ENCODE results near the gene CMSS1. TPM values are rescaled to one million over a fixed set of nuclear protein-coding genes. Genes with fewer than 3 reads are reported as not detected.
A peak's percentile ranks its signal among the peaks of the same experiment; 100 is the strongest.

The CMSS1 gene
- total and polyA plus RNA-seq, 2 of the 13 experiments (the other 11 are each of a cell fraction or from before 2014, with no cell fraction given) = 6.4 to 48.7 TPM

- TF ChIP-seq, protein P1, sequence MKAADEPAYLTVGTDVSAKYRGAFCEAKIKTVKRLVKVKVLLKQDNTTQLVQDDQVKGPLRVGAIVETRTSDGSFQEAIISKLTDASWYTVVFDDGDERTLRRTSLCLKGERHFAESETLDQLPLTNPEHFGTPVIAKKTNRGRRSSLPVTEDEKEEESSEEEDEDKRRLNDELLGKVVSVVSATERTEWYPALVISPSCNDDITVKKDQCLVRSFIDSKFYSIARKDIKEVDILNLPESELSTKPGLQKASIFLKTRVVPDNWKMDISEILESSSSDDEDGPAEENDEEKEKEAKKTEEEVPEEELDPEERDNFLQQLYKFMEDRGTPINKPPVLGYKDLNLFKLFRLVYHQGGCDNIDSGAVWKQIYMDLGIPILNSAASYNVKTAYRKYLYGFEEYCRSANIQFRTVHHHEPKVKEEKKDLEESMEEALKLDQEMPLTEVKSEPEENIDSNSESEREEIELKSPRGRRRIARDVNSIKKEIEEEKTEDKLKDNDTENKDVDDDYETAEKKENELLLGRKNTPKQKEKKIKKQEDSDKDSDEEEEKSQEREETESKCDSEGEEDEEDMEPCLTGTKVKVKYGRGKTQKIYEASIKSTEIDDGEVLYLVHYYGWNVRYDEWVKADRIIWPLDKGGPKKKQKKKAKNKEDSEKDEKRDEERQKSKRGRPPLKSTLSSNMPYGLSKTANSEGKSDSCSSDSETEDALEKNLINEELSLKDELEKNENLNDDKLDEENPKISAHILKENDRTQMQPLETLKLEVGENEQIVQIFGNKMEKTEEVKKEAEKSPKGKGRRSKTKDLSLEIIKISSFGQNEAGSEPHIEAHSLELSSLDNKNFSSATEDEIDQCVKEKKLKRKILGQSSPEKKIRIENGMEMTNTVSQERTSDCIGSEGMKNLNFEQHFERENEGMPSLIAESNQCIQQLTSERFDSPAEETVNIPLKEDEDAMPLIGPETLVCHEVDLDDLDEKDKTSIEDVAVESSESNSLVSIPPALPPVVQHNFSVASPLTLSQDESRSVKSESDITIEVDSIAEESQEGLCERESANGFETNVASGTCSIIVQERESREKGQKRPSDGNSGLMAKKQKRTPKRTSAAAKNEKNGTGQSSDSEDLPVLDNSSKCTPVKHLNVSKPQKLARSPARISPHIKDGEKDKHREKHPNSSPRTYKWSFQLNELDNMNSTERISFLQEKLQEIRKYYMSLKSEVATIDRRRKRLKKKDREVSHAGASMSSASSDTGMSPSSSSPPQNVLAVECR (CRISPR knock-in tag; IDR thresholded peaks at IDR 0.05; ENCODE audit: borderline replicate concordance) = peak; percentile 66; the same call in 1 of the 2 replicates
- TF ChIP-seq LCORL (IDR thresholded peaks at IDR 0.05) (no peak), LCORL (CRISPR knock-in tag; IDR thresholded peaks at IDR 0.05) (peak; percentile 62; the same call in 1 of the 2 replicates), CREM (IDR thresholded peaks at IDR 0.05) (peak; percentile 81), CREM (CRISPR knock-in tag; IDR thresholded peaks at IDR 0.05) (no peak), DPF2 (CRISPR knock-in tag; IDR thresholded peaks at IDR 0.05; ENCODE audit: borderline replicate concordance, low read depth) (peak; percentile 85), THRA (CRISPR knock-in tag; IDR thresholded peaks at IDR 0.05; ENCODE audit: borderline replicate concordance) (peak; percentile 48; the same call in 1 of the 2 replicates), RBAK (CRISPR knock-in tag; IDR thresholded peaks at IDR 0.05) (no peak), BCL3 (CRISPR knock-in tag; IDR thresholded peaks at IDR 0.05) (0 out of 2 replicates have a peak, but pooled peaks have one; percentile 25), ZSCAN12 (CRISPR knock-in tag; IDR thresholded peaks at IDR 0.05) (peak; percentile 69; the same call in 1 of the 2 replicates), ZNF709 (CRISPR knock-in tag; IDR thresholded peaks at IDR 0.05) (peak; percentile 63; the same call in 1 of the 2 replicates), ZNF720 (CRISPR knock-in tag; IDR thresholded peaks at IDR 0.05) (no peak), ETV6 (CRISPR knock-in tag; conservative IDR thresholded peaks at IDR 0.05) (no peak), MXI1 (IDR thresholded peaks at IDR 0.05; ENCODE audit: borderline replicate concordance, low read depth, low read length) (peak; percentile 54; the same call in 1 of the 3 replicates), HMG20B (CRISPR knock-in tag; conservative IDR thresholded peaks at IDR 0.05) (peak; percentile 80; the same call in 1 of the 2 replicates), ZNF577 (CRISPR knock-in tag; IDR thresholded peaks at IDR 0.05; ENCODE audit: borderline replicate concordance, low read depth) (no peak)
- TF ChIP-seq, protein P2, sequence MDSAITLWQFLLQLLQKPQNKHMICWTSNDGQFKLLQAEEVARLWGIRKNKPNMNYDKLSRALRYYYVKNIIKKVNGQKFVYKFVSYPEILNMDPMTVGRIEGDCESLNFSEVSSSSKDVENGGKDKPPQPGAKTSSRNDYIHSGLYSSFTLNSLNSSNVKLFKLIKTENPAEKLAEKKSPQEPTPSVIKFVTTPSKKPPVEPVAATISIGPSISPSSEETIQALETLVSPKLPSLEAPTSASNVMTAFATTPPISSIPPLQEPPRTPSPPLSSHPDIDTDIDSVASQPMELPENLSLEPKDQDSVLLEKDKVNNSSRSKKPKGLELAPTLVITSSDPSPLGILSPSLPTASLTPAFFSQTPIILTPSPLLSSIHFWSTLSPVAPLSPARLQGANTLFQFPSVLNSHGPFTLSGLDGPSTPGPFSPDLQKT (CRISPR knock-in tag; IDR thresholded peaks at IDR 0.05; ENCODE audit: borderline replicate concordance) = no peak
- TF ChIP-seq, protein P3, sequence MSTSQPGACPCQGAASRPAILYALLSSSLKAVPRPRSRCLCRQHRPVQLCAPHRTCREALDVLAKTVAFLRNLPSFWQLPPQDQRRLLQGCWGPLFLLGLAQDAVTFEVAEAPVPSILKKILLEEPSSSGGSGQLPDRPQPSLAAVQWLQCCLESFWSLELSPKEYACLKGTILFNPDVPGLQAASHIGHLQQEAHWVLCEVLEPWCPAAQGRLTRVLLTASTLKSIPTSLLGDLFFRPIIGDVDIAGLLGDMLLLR (CRISPR knock-in tag; IDR thresholded peaks at IDR 0.05) = no peak
- TF ChIP-seq, protein P4, sequence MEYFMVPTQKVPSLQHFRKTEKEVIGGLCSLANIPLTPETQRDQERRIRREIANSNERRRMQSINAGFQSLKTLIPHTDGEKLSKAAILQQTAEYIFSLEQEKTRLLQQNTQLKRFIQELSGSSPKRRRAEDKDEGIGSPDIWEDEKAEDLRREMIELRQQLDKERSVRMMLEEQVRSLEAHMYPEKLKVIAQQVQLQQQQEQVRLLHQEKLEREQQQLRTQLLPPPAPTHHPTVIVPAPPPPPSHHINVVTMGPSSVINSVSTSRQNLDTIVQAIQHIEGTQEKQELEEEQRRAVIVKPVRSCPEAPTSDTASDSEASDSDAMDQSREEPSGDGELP (IDR thresholded peaks at IDR 0.05; ENCODE audit: borderline replicate concordance, low read depth) = peak; percentile 80
Observed at GRCh38 chr3:99920481-99921376, 103.1 kb downstream of the CMSS1 start (continued).

Measured in HepG2 (cell line).